Measurements from ENCODE around the gene DEPP1.

Gene DEPP1

GRCh38 chr10:44950326-44951225 lies 28.0 kb downstream of the DEPP1 start:
- no peak for DNase-seq

GRCh38 chr10:44949915-44950314 lies 28.7 kb downstream of the DEPP1 start:
- no peak for DNase-seq

GRCh38 chr10:44949127-44949802 lies 29.3 kb downstream of the DEPP1 start:
- DNase-seq: no peak

GRCh38 chr10:44948642-44949041 lies 30.0 kb downstream of the DEPP1 start:
- no peak for DNase-seq

GRCh38 chr10:44947371-44948152 lies 31.0 kb downstream of the DEPP1 start:
- DNase-seq: no peak

GRCh38 chr10:44946205-44946604 lies 32.4 kb downstream of the DEPP1 start:
- no peak for DNase-seq

- no peak for DNase-seq
Observed at GRCh38 chr10:44944354-44944753, 34.3 kb downstream of the DEPP1 start.

- no peak for DNase-seq
Observed at GRCh38 chr10:44939691-44940401, 38.8 kb downstream of the DEPP1 start.

- DNase-seq: no peak
Observed at GRCh38 chr10:44938956-44939355, 39.7 kb downstream of the DEPP1 start.

DNA sequence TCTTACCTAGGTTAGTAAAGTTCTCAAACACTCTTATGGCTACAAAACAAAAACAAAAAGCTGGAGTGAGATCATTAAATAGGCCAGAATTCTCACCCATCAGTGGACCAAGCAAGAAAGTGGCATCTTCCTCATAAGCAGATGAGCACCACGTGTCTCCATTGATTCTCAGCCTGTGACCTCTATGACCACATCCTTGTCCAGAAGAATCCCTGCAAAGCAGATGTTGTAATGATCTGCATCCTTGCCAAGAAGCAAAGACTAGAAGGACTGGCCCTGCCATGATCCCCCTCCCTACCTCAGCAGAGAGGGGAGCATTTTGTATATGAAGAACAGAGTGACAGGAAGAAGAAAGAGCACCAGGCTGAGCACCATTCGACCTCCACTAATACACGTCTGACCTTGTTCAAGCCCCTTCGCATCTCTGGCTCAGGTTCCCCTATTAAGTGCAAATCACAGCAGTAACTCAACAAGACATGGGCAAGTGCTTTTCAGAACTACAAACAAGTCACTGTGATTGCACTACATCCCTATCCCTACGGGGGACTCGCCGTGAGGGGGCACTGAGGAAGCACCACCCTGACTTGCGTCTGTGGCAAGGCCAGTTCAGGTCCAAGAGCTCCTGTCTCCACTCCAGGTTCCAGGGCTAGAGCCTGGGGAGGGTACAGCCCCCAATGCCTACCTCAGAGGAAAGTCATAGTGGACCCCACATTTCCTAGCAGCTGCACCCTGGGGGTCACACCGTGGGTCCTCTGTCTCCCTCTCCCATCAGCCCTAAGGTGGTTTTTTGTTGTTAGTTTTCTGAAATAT lies 41.2 kb downstream of the DEPP1 start:
- no peak for DNase-seq

- no peak for DNase-seq
Observed at GRCh38 chr10:44936314-44936975, 42.2 kb downstream of the DEPP1 start.

- DNase-seq: no peak
Observed at GRCh38 chr10:44935966-44936295, 42.7 kb downstream of the DEPP1 start.

DNA sequence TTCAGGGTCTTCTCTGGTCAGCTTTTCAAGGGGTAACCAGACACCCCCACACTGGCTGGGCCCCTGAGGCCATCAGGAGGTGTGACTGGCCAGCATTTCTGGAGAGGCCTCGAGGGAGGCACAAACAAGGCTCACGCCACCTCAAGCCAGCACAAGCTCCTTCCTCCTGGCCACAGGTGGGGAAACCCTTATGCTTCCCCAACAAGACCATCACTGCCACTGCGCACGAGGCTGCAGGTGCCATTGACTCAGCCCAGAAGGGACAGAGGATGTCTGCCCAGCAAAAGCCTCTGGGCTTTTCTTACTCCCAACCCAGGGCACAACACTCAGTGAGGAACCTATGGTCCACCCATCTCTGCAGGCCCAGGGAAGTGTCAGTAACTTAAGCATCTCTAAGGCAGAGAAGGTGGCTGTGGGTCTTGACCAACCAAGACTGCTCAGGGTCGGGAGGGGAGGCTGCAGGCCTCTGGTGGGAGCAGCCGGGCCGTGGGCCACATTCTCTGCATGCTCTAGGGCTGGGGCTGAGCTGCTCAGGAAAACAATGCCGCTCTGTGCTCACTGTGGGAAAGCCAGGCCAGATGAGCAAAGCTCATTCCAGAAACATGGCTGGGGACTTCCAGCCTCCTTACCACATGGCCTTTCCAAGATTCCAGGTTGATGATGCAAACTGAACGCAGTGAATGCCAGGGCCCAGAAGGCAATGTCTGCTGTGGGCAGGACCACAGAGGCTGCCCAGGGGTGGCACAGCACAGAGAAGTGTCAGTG lies 43.2 kb downstream of the DEPP1 start:
- DNase-seq: no peak

DNA sequence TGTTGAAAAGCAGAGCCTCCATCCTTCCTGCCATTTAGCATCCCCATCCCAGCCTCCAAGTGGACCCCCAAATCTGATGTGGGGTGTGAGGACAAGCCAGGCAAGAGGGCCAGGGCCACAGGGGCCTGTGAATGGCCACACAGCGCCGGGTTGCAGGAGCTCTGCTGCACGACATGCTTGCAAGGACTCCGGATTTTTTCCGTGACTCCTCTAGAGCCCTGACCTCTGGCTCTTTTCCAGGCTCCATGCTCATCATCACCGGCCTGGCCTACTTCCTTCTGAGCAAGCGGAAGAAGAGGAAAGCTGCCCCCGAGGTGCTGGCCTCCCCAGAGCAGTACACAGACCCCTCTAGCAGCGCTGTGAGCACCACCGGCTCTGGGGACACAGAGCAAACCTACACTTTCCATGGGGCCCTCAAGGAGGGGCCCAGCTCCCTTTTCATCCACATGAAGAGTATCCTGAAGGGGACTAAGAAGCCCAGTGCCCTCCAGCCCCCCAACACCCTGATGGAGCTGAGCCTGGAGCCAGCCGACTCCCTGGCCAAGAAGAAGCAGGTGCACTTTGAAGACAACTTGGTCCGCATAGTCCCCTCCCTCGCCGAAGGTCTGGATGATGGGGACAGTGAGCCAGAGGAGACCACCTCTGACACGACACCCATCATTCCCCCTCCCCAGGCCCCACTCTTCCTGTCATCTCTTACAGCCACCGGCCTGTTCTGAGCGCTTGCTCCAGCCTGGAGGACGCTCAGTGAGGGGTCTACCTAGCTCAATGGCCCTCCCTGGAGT lies 44.0 kb downstream of the DEPP1 start:
- DNase-seq: no peak

- DNase-seq: no peak
Observed at GRCh38 chr10:44933451-44934321, 44.9 kb downstream of the DEPP1 start.

GRCh38 chr10:44932517-44933450 lies 45.8 kb downstream of the DEPP1 start:
- DNase-seq: peak; percentile 79

All from activated naive CD4-positive, alpha-beta T cell treated with Interleukin-2 at 50 U/mL for 16 hours (primary cell).